Esophagus muscularis mucosa (tissue), 4 donors: ENCODE results near the gene C16orf96.

Experiments used
- EP300 ChIP-seq: sonication (generic); formaldehyde crosslinking; IDR thresholded peaks from one replicate; pipeline ENCODE4 v1.6.1; 2017; ENCODE audit warnings: antibody characterized with exemption
- POLR2A ChIP-seq: fragments of 450-650 bp; IDR thresholded peaks from one replicate; pipeline ENCODE4 v1.6.1; 2017; ENCODE audit warnings: antibody characterized with exemption, moderate library complexity, mild to moderate bottlenecking, low read depth
- POLR2AphosphoS5 ChIP-seq, 2 donors: sonication (generic); formaldehyde crosslinking; IDR thresholded peaks; one replicate each; pipeline ENCODE4 v1.6.1; 2017; ENCODE audit warnings: antibody characterized with exemption in 2 of 2
- TF ChIP-seq, protein P1 (sequence below), 3 experiments: fragments of 200-600 bp in 2 of 3; fragments of 450-650 bp in 1 of 3; sonication (generic) in 2 of 3; IDR thresholded peaks; one replicate each; pipeline ENCODE4 v1.5.1; 2017 to 2019; ENCODE audit warnings: antibody characterized with exemption in 3 of 3, mild to moderate bottlenecking in 2 of 3, moderate library complexity in 1 of 3

DNA sequence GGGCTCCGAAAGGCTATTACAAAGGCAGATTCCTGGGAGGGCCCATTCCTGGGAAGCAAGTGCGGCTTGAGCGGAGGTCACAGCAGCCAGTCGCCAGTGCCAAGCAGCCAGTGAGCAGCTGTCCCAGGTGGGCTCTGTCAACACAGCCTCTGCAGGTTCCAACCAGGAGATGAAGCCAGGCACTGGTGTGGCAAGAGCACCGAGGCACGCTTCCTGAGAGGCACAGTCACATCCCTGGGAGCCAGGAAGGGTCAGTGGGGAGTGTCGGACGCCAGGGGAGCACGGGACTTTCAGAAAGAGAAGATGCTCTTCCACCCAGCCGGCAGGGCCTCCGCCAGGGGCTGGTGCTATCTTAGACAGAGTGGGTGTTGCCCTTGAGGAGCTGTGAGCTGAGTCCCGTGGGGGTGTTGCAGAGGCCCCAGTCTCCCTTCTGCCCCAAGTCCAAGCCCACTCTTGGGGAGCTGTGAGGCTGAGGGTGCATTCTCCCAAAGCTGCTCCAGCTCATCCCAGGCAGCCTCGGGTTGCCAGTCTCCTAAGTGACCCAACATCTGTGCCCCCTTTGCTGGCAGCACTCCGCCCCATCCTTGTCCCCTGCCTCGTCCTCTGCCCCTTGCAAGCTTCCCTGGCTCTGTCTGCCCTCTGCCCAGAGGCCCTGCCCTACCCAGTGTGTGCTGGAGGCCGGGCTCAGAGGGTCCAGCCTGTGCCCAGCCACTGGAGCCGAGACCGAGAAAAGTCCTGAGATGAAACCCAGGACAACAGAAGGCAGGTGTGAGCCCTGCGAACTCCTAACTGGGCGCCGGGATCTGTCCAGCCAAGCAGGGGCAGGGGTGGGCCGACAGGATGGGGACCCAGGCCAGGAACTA, 51.9 kb downstream of the C16orf96 start:
- TF ChIP-seq, protein P1, sequence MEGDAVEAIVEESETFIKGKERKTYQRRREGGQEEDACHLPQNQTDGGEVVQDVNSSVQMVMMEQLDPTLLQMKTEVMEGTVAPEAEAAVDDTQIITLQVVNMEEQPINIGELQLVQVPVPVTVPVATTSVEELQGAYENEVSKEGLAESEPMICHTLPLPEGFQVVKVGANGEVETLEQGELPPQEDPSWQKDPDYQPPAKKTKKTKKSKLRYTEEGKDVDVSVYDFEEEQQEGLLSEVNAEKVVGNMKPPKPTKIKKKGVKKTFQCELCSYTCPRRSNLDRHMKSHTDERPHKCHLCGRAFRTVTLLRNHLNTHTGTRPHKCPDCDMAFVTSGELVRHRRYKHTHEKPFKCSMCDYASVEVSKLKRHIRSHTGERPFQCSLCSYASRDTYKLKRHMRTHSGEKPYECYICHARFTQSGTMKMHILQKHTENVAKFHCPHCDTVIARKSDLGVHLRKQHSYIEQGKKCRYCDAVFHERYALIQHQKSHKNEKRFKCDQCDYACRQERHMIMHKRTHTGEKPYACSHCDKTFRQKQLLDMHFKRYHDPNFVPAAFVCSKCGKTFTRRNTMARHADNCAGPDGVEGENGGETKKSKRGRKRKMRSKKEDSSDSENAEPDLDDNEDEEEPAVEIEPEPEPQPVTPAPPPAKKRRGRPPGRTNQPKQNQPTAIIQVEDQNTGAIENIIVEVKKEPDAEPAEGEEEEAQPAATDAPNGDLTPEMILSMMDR (IDR thresholded peaks at IDR 0.05), result no peak
- no peak for TF ChIP-seq EP300
- TF ChIP-seq POLR2A, result no peak
- no peak for TF ChIP-seq POLR2AphosphoS5 (IDR thresholded peaks at IDR 0.05)
